K562 (cell line): ENCODE measurements around the gene BNC2. TPM values are rescaled to one million over a fixed set of nuclear protein-coding genes. Genes with fewer than 3 reads are reported as not detected.

Source experiments
- CBX1 ChIP-seq: sonication (generic); IDR thresholded peaks from 2 replicates; pipeline ENCODE4 v1.6.1; 2016; ENCODE audit warnings: antibody characterized with exemption, low read depth, mild to moderate bottlenecking
- CGGBP1 ChIP-seq: fragments of 250-450 bp; sonication (Bioruptor Pico); IDR thresholded peaks from 2 replicates; pipeline ENCODE4 v1.9.0; 2021; ENCODE audit warnings: mild to moderate bottlenecking
- ID3 ChIP-seq, 2 experiments: fragments of 250-450 bp in 1 of 2; fragments of 450-650 bp in 1 of 2; sonication (Bioruptor Pico) in 1 of 2; IDR thresholded peaks; 2 replicates each; pipeline versions ENCODE4 v1.6.1 to v1.8.0; 2016 to 2021; ENCODE audit warnings: mild to moderate bottlenecking in 2 of 2, moderate library complexity in 2 of 2, missing compliant biosample characterization in 1 of 2, missing genetic modification characterization in 1 of 2
- NFXL1 ChIP-seq: fragments of 450-650 bp; formaldehyde crosslinking; IDR thresholded peaks from 2 replicates; pipeline ENCODE4 v1.4.0; 2021; ENCODE audit warnings: mild to moderate bottlenecking
- SMARCA4 ChIP-seq: fragments of 450-650 bp; IDR thresholded peaks from 2 replicates; pipeline ENCODE4 v1.6.1; 2016
- SP1 ChIP-seq: sonication (generic); formaldehyde crosslinking; IDR thresholded peaks from 2 replicates; pipeline ENCODE4 v1.8.1; 2022; ENCODE audit warnings: mild to moderate bottlenecking, missing genetic modification reagents
- TAF7 ChIP-seq: fragments of 450-650 bp; IDR thresholded peaks from 2 replicates; pipeline ENCODE4 v1.6.1; 2016; ENCODE audit warnings: missing genetic modification characterization, missing compliant biosample characterization
- TBP ChIP-seq: optimal IDR thresholded peaks from 2 replicates; pipeline ENCODE3; 2011; ENCODE audit warnings: low read depth, low read length, improper control_type of control experiment
- ZFP1 ChIP-seq: fragments of 450-650 bp; formaldehyde crosslinking; IDR thresholded peaks from 2 replicates; pipeline ENCODE4 v1.4.0; 2020; ENCODE audit warnings: mild to moderate bottlenecking, mixed read lengths
- ZNF3 ChIP-seq: fragments of 250-450 bp; sonication (Bioruptor Pico); IDR thresholded peaks from 2 replicates; pipeline ENCODE4 v1.5.0; 2021; ENCODE audit warnings: mild to moderate bottlenecking, moderate library complexity
- polyA plus RNA-seq, 8 experiments: library from polyadenylated mRNA; depleted of rRNA in 4 of 8; stranded (reverse) in 5 of 8; unstranded in 3 of 8; fragments of >200 nt; fragmentation: Nextera tagmentation in 2 of 8; fragmentation: Illumina TruSeq in 1 of 8; extraction: Ambion mirVana in 2 of 8; extraction: Trizol in 1 of 8; gene quantifications; 2 replicates each; pipeline versions ENCODE4 v1.2.1 to v1.2.3, GENCODE V29; 2011 to 2014; ENCODE audit warnings: inconsistent platforms in 1 of 8, missing spikeins in 1 of 8
- total RNA-seq, 7 experiments: library from RNA; depleted of rRNA in 6 of 7; stranded (reverse); fragments of >200 nt in 6 of 7; fragmentation: Illumina TruSeq in 2 of 7; extraction: Trizol in 2 of 7; gene quantifications; 2 replicates each; pipeline versions ENCODE4 v1.2.1 to v1.2.3, GENCODE V29; 2011 to 2021; ENCODE audit warnings: low replicate concordance in 1 of 7
- TF ChIP-seq, protein P1 (sequence below), 2 experiments: IDR thresholded peaks; 2 replicates each; pipeline ENCODE4 v1.6.1; 2012; ENCODE audit warnings: improper control_type of control experiment in 2 of 2, low read depth in 2 of 2, low read length in 2 of 2, borderline replicate concordance in 1 of 2
- TF ChIP-seq, protein P2 (sequence below), 2 experiments: fragments of 450-650 bp; IDR thresholded peaks; 2 replicates each; pipeline ENCODE4 v1.6.1; 2016

BNC2 gene
- total and polyA plus RNA-seq, 9 of the 15 experiments (the other 6 are each of a cell fraction or from before 2014, with no cell fraction given), result not detected

DNA sequence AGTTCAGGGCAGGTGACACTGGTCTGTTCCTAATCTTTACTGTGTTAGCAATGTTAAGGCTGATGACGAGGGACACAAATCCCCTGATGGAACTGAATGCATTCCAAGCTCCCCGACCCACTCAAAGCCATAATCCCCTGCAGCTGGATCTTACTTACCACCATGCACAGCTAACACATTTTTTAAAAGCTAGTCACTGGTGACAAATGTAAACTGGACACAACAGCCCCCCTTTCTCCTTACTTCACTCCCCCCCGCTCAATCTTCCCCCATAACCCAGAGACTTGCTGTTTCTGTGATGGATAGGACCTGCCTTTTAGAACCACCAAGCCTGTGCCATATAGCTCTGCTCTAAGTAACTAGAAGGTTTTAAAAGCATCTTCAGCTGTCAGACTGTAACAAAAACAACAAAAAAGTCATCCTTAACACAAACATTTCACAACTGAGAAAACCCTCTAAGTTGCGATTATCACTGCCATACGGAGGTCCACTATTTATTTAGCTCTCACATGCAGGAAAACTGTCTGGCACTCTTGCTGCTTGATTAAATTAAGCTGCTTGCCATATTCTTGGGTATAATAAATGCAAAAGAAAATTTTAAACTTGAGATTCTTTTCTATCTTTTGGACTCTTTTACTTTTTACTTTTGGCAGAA, 44.4 kb downstream of the BNC2 start (continued):
- TF ChIP-seq, protein P1, sequence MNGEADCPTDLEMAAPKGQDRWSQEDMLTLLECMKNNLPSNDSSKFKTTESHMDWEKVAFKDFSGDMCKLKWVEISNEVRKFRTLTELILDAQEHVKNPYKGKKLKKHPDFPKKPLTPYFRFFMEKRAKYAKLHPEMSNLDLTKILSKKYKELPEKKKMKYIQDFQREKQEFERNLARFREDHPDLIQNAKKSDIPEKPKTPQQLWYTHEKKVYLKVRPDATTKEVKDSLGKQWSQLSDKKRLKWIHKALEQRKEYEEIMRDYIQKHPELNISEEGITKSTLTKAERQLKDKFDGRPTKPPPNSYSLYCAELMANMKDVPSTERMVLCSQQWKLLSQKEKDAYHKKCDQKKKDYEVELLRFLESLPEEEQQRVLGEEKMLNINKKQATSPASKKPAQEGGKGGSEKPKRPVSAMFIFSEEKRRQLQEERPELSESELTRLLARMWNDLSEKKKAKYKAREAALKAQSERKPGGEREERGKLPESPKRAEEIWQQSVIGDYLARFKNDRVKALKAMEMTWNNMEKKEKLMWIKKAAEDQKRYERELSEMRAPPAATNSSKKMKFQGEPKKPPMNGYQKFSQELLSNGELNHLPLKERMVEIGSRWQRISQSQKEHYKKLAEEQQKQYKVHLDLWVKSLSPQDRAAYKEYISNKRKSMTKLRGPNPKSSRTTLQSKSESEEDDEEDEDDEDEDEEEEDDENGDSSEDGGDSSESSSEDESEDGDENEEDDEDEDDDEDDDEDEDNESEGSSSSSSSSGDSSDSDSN (IDR thresholded peaks at IDR 0.05; ENCODE audit: borderline replicate concordance in 1 of 2, low read depth in 2 of 2, low read length in 2 of 2), result no peak
- TF ChIP-seq, protein P2, sequence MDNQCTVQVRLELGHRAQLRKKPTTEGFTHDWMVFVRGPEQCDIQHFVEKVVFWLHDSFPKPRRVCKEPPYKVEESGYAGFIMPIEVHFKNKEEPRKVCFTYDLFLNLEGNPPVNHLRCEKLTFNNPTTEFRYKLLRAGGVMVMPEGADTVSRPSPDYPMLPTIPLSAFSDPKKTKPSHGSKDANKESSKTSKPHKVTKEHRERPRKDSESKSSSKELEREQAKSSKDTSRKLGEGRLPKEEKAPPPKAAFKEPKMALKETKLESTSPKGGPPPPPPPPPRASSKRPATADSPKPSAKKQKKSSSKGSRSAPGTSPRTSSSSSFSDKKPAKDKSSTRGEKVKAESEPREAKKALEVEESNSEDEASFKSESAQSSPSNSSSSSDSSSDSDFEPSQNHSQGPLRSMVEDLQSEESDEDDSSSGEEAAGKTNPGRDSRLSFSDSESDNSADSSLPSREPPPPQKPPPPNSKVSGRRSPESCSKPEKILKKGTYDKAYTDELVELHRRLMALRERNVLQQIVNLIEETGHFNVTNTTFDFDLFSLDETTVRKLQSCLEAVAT (IDR thresholded peaks at IDR 0.05), result no peak
- TF ChIP-seq CBX1 (no peak), ZNF3 (CRISPR knock-in tag) (no peak), CGGBP1 (no peak), TAF7 (tag) (no peak), SMARCA4 (no peak), ZFP1 (CRISPR knock-in tag) (no peak), NFXL1 (CRISPR knock-in tag) (no peak), ID3 (CRISPR knock-in tag; IDR thresholded peaks at IDR 0.05) (no peak), ID3 (tag; IDR thresholded peaks at IDR 0.05) (no peak), SP1 (no peak), TBP (no peak)
